HG03159 (cell line): ENCODE data around the gene SMIM11.
"Not testable (repeated sequence)": the region's sequence is repeated elsewhere in the genome, so short reads cannot be mapped to it uniquely, and the experiment has no call there.

Source experiments
- ATAC-seq: cut with Tn5 transposase; IDR thresholded peaks from one replicate; pipeline ENCODE4 v1.9.1; 2021; ENCODE audit warnings: mild to moderate bottlenecking, moderate library complexity; ENCODE audit not compliant: unreplicated experiment

The SMIM11 gene

GRCh38 chr21:34354836-34355235 is 20.5 kb upstream of the SMIM11 start:
- ATAC-seq, result no peak

GRCh38 chr21:34355570-34355969 is 19.7 kb upstream of the SMIM11 start:
- no peak for ATAC-seq

- no peak for ATAC-seq
Measured at GRCh38 chr21:34357889-34358288, 17.4 kb upstream of the SMIM11 start.

- no peak for ATAC-seq
Measured at GRCh38 chr21:34358866-34359265, 16.4 kb upstream of the SMIM11 start.

GRCh38 chr21:34360488-34361241 is 14.6 kb upstream of the SMIM11 start:
- ATAC-seq, result no peak

- ATAC-seq, result no peak
Measured at GRCh38 chr21:34362136-34362444, 13.2 kb upstream of the SMIM11 start.

- ATAC-seq, result no peak
Measured at GRCh38 chr21:34362670-34363069, 12.6 kb upstream of the SMIM11 start.

- no peak for ATAC-seq
Measured at GRCh38 chr21:34363733-34364132, 11.6 kb upstream of the SMIM11 start, which contains the start of gene KCNE2. Gene KCNE2 (plus strand): TSS chr21:34364006. CDS start chr21:34370479, 6,473 bp downstream.

GRCh38 chr21:34364921-34365320 is 10.4 kb upstream of the SMIM11 start:
- ATAC-seq, result no peak

- no peak for ATAC-seq
Measured at GRCh38 chr21:34365809-34366208, 9.5 kb upstream of the SMIM11 start.

GRCh38 chr21:34367320-34367935 is 7.9 kb upstream of the SMIM11 start:
- ATAC-seq, result no peak

GRCh38 chr21:34369741-34370140 is 5.6 kb upstream of the SMIM11 start:
- no peak for ATAC-seq

GRCh38 chr21:34372321-34372720 is 3.0 kb upstream of the SMIM11 start:
- ATAC-seq, result no peak

- not testable (repeated sequence) for ATAC-seq
Measured at GRCh38 chr21:34374462-34374861, 845 bp upstream of the SMIM11 start.

- ATAC-seq, result peak; percentile 68
Measured at GRCh38 chr21:34375619-34375972, 289 bp downstream of the SMIM11 start.

- not testable (repeated sequence) for ATAC-seq
Measured at GRCh38 chr21:34383138-34383537, 7.8 kb downstream of the SMIM11 start.

- ATAC-seq, result not testable (repeated sequence)
Measured at GRCh38 chr21:34383724-34384415, 8.6 kb downstream of the SMIM11 start.

- ATAC-seq, result not testable (repeated sequence)
Measured at GRCh38 chr21:34400522-34400921, 25.2 kb downstream of the SMIM11 start.

- not testable (repeated sequence) for ATAC-seq
Measured at GRCh38 chr21:34404742-34405141, 29.4 kb downstream of the SMIM11 start.

- not testable (repeated sequence) for ATAC-seq
Measured at GRCh38 chr21:34405686-34406085, 30.4 kb downstream of the SMIM11 start.

GRCh38 chr21:34406102-34406501 is 30.8 kb downstream of the SMIM11 start:
- not testable (repeated sequence) for ATAC-seq

GRCh38 chr21:34406676-34407075 is 31.4 kb downstream of the SMIM11 start:
- not testable (repeated sequence) for ATAC-seq
